Sigmoid colon (tissue), 7 donors: ENCODE results near the gene ZNF85. TPM values are rescaled to one million over a fixed set of nuclear protein-coding genes. Genes with fewer than 3 reads are reported as not detected.

ENCODE experiments used
- DNase-seq: peaks from one replicate; pipeline ENCODE4 v3.0.0-alpha.2; 2019
- H3K27ac ChIP-seq, 4 donors: fragments of 200-600 bp; sonication (generic); one replicate each; pipeline ENCODE4 v1.5.1; 2016 to 2019; ENCODE audit warnings: mild to moderate bottlenecking in 1 of 4
- H3K27me3 ChIP-seq, 3 donors: fragments of 200-600 bp; sonication (generic); one replicate each; pipeline ENCODE4 v1.5.1; 2019; ENCODE audit warnings: mild to moderate bottlenecking in 1 of 3
- H3K36me3 ChIP-seq, 4 donors: fragments of 200-600 bp; sonication (generic); one replicate each; pipeline ENCODE4 v1.5.1; 2016 to 2019
- H3K4me1 ChIP-seq, 4 donors: fragments of 200-600 bp; sonication (generic); one replicate each; pipeline ENCODE4 v1.5.1; 2017 to 2019
- H3K4me3 ChIP-seq, 4 donors: fragments of 200-600 bp; sonication (generic); one replicate each; pipeline ENCODE4 v1.5.1; 2017 to 2019; ENCODE audit warnings: mild to moderate bottlenecking in 2 of 4, moderate library complexity in 1 of 4
- H3K9me3 ChIP-seq, 4 donors: fragments of 200-600 bp in 3 of 4; sonication (generic) in 3 of 4; one replicate each; pipeline versions ENCODE4 v1.5.1 to v1.6.1; 2013 to 2019
- CTCF ChIP-seq, 4 experiments: fragments of 450-650 bp in 3 of 4; fragments of 200-600 bp in 1 of 4; IDR thresholded peaks; one replicate each; pipeline ENCODE4 v1.5.1; 2016 to 2019; ENCODE audit warnings: antibody characterized with exemption in 4 of 4, mild to moderate bottlenecking in 3 of 4, moderate library complexity in 2 of 4
- EP300 ChIP-seq, 4 donors: sonication (generic); formaldehyde crosslinking; IDR thresholded peaks; one replicate each; pipeline ENCODE4 v1.6.1; 2017; ENCODE audit warnings: antibody characterized with exemption in 4 of 4
- POLR2A ChIP-seq, 2 donors: fragments of 450-650 bp; IDR thresholded peaks; one replicate each; pipeline ENCODE4 v1.6.1; 2016; ENCODE audit warnings: antibody characterized with exemption in 2 of 2, mild to moderate bottlenecking in 2 of 2, moderate library complexity in 2 of 2
- POLR2AphosphoS5 ChIP-seq, 4 donors: sonication (generic); formaldehyde crosslinking; IDR thresholded peaks; one replicate each; pipeline ENCODE4 v1.6.1; 2017; ENCODE audit warnings: antibody characterized with exemption in 4 of 4
- WGBS, 2 donors: extraction: QIAGEN DNeasy Blood & Tissue Kit; methylation state at CpG; one replicate each; pipeline ENCODE4 v1.1.7; 2013; 5-methylcytosine and 5-hydroxymethylcytosine counted together
- intact Hi-C: fragments of 100-400 bp; cut with DNase I; formaldehyde crosslinking; loops from one replicate; pipeline ENCODE4 v1.15.1; 2023
- polyA plus RNA-seq, 3 donors: library from polyadenylated mRNA; stranded (reverse); fragments of 200-250 nt; gene quantifications; one replicate each; pipeline ENCODE4 v1.2.3, GENCODE V29; 2013
- total RNA-seq, 4 donors: library from RNA; depleted of rRNA; stranded (reverse); fragments of >200 nt; gene quantifications; one replicate each; pipeline ENCODE4 v1.1.0, GENCODE V29; 2016
- donor health status: healthy with polysubstance abuse.
- donor health status: Bipolar disorder and iron deficiency.
- donor health status: healthy.

Gene ZNF85
- total RNA-seq: 1 to 10 TPM; 3.6 to 6.1 (median 4.1) TPM
- polyA plus RNA-seq: 1 to 10 TPM; 1.4 to 4.7 (median 4.2) TPM

- Histone ChIP-seq H3K9me3 (no peaks in the 10 kb centered on the region), H3K4me3 (peak within 1 kb of the TSS; percentile 38 to 69 (median 62)), H3K27ac (peak within 1 kb of the TSS; percentile 81 to 92 (median 87)), H3K4me1 (peaks cover 0 to 7% (median 2%) of the 10 kb centered on the region in 4 donors), H3K36me3 (no peaks in the 10 kb centered on the region), H3K27me3 (no peaks in the 10 kb centered on the region)
- TF ChIP-seq POLR2AphosphoS5 (IDR thresholded peaks at IDR 0.05): peak; percentile 46 to 68 (median 64)
- no peak for TF ChIP-seq CTCF (IDR thresholded peaks at IDR 0.05)
- intact Hi-C loops: loop anchor here (5.0 to 10.0 kb wide), 3 partner anchors 99 to 356 kb away; partner anchors contain the start of genes ZNF430, ZNF626 and ZNF737
- peak; percentile 94 for DNase-seq
- 1 to 3% methylated on average over 38 of the region's 38 CpGs for WGBS, 2 donors
Observed at GRCh38 chr19:20923077-20923871, at the start of gene ZNF85. Gene ZNF85, plus strand, starts transcription at chr19:20923251. Its CDS starts 150 bp downstream, at chr19:20923401.

GRCh38 chr19:20879501-20879900 is 43.5 kb upstream of the ZNF85 start:
- H3K36me3 ChIP-seq: no peaks in the 10 kb centered on the region
- no peak for TF ChIP-seq POLR2A (IDR thresholded peaks at IDR 0.05)
- TF ChIP-seq EP300 (IDR thresholded peaks at IDR 0.05): no peak
- TF ChIP-seq POLR2AphosphoS5 (IDR thresholded peaks at IDR 0.05): no peak
- DNase-seq: no peak
- H3K27me3 ChIP-seq: no peaks in the 10 kb centered on the region
- no peak overlapping the region for H3K4me3 ChIP-seq
- no peaks in the 10 kb centered on the region for H3K4me1 ChIP-seq
- H3K9me3 ChIP-seq: peaks cover 0 to 26% (median 0%) of the 10 kb centered on the region in 4 donors
- intact Hi-C loops: no loop called here
- no peak overlapping the region for H3K27ac ChIP-seq
- WGBS, 2 donors: 80 to 81% methylated on average over 1 of the region's 1 CpG

- H3K36me3 ChIP-seq: no peaks in the 10 kb centered on the region
- no peaks in the 10 kb centered on the region for H3K27me3 ChIP-seq
- TF ChIP-seq POLR2A (IDR thresholded peaks at IDR 0.05) (no peak), POLR2AphosphoS5 (IDR thresholded peaks at IDR 0.05) (no peak), EP300 (IDR thresholded peaks at IDR 0.05) (no peak), CTCF (IDR thresholded peaks at IDR 0.05) (no peak)
- H3K9me3 ChIP-seq: peaks cover 0 to 16% (median 0%) of the 10 kb centered on the region in 4 donors
- no peak for DNase-seq
- no peak overlapping the region for H3K27ac ChIP-seq
- H3K4me1 ChIP-seq: no peaks in the 10 kb centered on the region
- intact Hi-C loops: no loop called here
- no peak overlapping the region for H3K4me3 ChIP-seq
- whole genome bisulfite sequencing, 2 donors: 83 to 90% methylated on average over 3 of the region's 3 CpGs
Observed at GRCh38 chr19:20912973-20913372, 10.1 kb upstream of the ZNF85 start.

GRCh38 chr19:20925481-20925880 is 2.4 kb downstream of the ZNF85 start:
- H3K27ac ChIP-seq: no peak overlapping the region
- intact Hi-C loops: loop anchor here (10.0 kb wide), 1 partner anchor 261 kb away; the partner anchor contains the start of gene ZNF626
- H3K36me3 ChIP-seq: no peaks in the 10 kb centered on the region
- DNase-seq: no peak
- H3K27me3 ChIP-seq: no peaks in the 10 kb centered on the region
- peaks cover 0 to 7% (median 2%) of the 10 kb centered on the region in 4 donors for H3K4me1 ChIP-seq
- H3K4me3 ChIP-seq: no peak overlapping the region
- H3K9me3 ChIP-seq: no peaks in the 10 kb centered on the region
- WGBS, 2 donors: 96 to 98% methylated on average over 2 of the region's 2 CpGs
- TF ChIP-seq CTCF (IDR thresholded peaks at IDR 0.05): no peak
- no peak for TF ChIP-seq EP300 (IDR thresholded peaks at IDR 0.05)
- TF ChIP-seq POLR2A (IDR thresholded peaks at IDR 0.05): no peak
- TF ChIP-seq POLR2AphosphoS5 (IDR thresholded peaks at IDR 0.05): no peak

- Histone ChIP-seq H3K27ac (no peak overlapping the region), H3K4me1 (peaks cover 0 to 7% (median 2%) of the 10 kb centered on the region in 4 donors), H3K27me3 (no peaks in the 10 kb centered on the region), H3K9me3 (peaks cover 0 to 3% (median 0%) of the 10 kb centered on the region in 4 donors), H3K36me3 (no peaks in the 10 kb centered on the region), H3K4me3 (no peak overlapping the region)
- intact Hi-C loops: loop anchor here (10.0 kb wide), 1 partner anchor 262 kb away; the partner anchor contains the start of gene ZNF626
- DNase-seq: no peak
- TF ChIP-seq POLR2AphosphoS5 (IDR thresholded peaks at IDR 0.05): no peak
- TF ChIP-seq EP300 (IDR thresholded peaks at IDR 0.05): no peak
- no peak for TF ChIP-seq CTCF (IDR thresholded peaks at IDR 0.05)
- TF ChIP-seq POLR2A (IDR thresholded peaks at IDR 0.05): no peak
- WGBS, 2 donors: 46 to 84% methylated on average over 1 of the region's 1 CpG
Observed at GRCh38 chr19:20926796-20927195, 3.7 kb downstream of the ZNF85 start.
